ENCODE measurements around the gene JPT1.
A peak's percentile ranks its signal among the peaks of the same experiment; 100 is the strongest.
"Not testable (repeated sequence)": the region's sequence is repeated elsewhere in the genome, so short reads cannot be mapped to it uniquely, and the experiment has no call there.

Gene JPT1

GRCh38 chr17:75160211-75160610, 5.9 kb upstream of the JPT1 start:
- H3K9me3 ChIP-seq (ENCODE audit: insufficient read depth, low read length, severe bottlenecking): no peaks in the 10 kb centered on the region
- TF ChIP-seq EZH2 (IDR thresholded peaks at IDR 0.05; ENCODE audit: borderline replicate concordance, low read depth, low read length, severe bottlenecking) (no peak), CTCF (IDR thresholded peaks at IDR 0.05; ENCODE audit: borderline replicate concordance, extremely low read depth, low read length, poor library complexity, severe bottlenecking) (no peak)
- no peaks in the 10 kb centered on the region for H3K27me3 ChIP-seq (ENCODE audit: insufficient read depth, low read length, poor library complexity)
- H3K4me2 ChIP-seq (ENCODE audit: insufficient read depth, low read length): no peak overlapping the region
- no peak overlapping the region for H3K27ac ChIP-seq (ENCODE audit: low read length)
- H3K4me1 ChIP-seq (ENCODE audit: insufficient read depth, low read length): peaks cover 4% of the 10 kb centered on the region
- no peak overlapping the region for H2AFZ ChIP-seq (ENCODE audit: low read depth, low read length)
- no peaks in the 10 kb centered on the region for H4K20me1 ChIP-seq (ENCODE audit: insufficient read depth, low read length)
- peaks cover 22% of the 10 kb centered on the region for H3K36me3 ChIP-seq (ENCODE audit: insufficient read depth, low read length)
- no peak overlapping the region for H3K9ac ChIP-seq (ENCODE audit: low read depth, low read length)
- ATAC-seq (ENCODE audit: insufficient read depth, low read depth): no peak
- DNase-seq: no peak
- H3K4me3 ChIP-seq (ENCODE audit: low read depth in 1 of 2, low read length in 2 of 2): no peak overlapping the region
- H3K79me2 ChIP-seq (ENCODE audit: insufficient read depth, low read length): no peaks in the 10 kb centered on the region

GRCh38 chr17:75159196-75160031, 5.1 kb upstream of the JPT1 start:
- H3K9me3 ChIP-seq (ENCODE audit: insufficient read depth, low read length, severe bottlenecking): no peaks in the 10 kb centered on the region
- no peak overlapping the region for H2AFZ ChIP-seq (ENCODE audit: low read depth, low read length)
- H3K79me2 ChIP-seq (ENCODE audit: insufficient read depth, low read length): no peaks in the 10 kb centered on the region
- H3K4me3 ChIP-seq (ENCODE audit: low read depth in 1 of 2, low read length in 2 of 2): no peak overlapping the region
- H3K4me1 ChIP-seq (ENCODE audit: insufficient read depth, low read length): peaks cover 12% of the 10 kb centered on the region
- no peaks in the 10 kb centered on the region for H3K27me3 ChIP-seq (ENCODE audit: insufficient read depth, low read length, poor library complexity)
- H3K36me3 ChIP-seq (ENCODE audit: insufficient read depth, low read length): peaks cover 22% of the 10 kb centered on the region
- H3K4me2 ChIP-seq (ENCODE audit: insufficient read depth, low read length): no peak overlapping the region
- TF ChIP-seq CTCF (IDR thresholded peaks at IDR 0.05; ENCODE audit: borderline replicate concordance, extremely low read depth, low read length, poor library complexity, severe bottlenecking) (no peak), EZH2 (IDR thresholded peaks at IDR 0.05; ENCODE audit: borderline replicate concordance, low read depth, low read length, severe bottlenecking) (no peak)
- ATAC-seq (ENCODE audit: insufficient read depth, low read depth): no peak
- no peak overlapping the region for H3K9ac ChIP-seq (ENCODE audit: low read depth, low read length)
- H4K20me1 ChIP-seq (ENCODE audit: insufficient read depth, low read length): no peaks in the 10 kb centered on the region
- H3K27ac ChIP-seq (ENCODE audit: low read length): no peak overlapping the region
- DNase-seq: no peak

- H3K79me2 ChIP-seq (ENCODE audit: insufficient read depth, low read length); ATAC-seq (ENCODE audit: insufficient read depth, low read depth); H3K9ac ChIP-seq (ENCODE audit: low read depth, low read length); H3K27ac ChIP-seq (ENCODE audit: low read length); H4K20me1 ChIP-seq (ENCODE audit: insufficient read depth, low read length); H3K9me3 ChIP-seq (ENCODE audit: insufficient read depth, low read length, severe bottlenecking); H3K4me2 ChIP-seq (ENCODE audit: insufficient read depth, low read length); DNase-seq; H3K4me3 ChIP-seq (ENCODE audit: low read depth in 1 of 2, low read length in 2 of 2); H2AFZ ChIP-seq (ENCODE audit: low read depth, low read length); H3K27me3 ChIP-seq (ENCODE audit: insufficient read depth, low read length, poor library complexity): not testable (repeated sequence)
- Histone ChIP-seq H3K36me3 (ENCODE audit: insufficient read depth, low read length) (peaks cover 15% of the 10 kb centered on the region), H3K4me1 (ENCODE audit: insufficient read depth, low read length) (peaks cover 12% of the 10 kb centered on the region)
Measured at GRCh38 chr17:75158480-75158879, 4.2 kb upstream of the JPT1 start.

- Histone ChIP-seq H3K4me2 (ENCODE audit: insufficient read depth, low read length) (peak overlapping the region; percentile 67), H3K79me2 (ENCODE audit: insufficient read depth, low read length) (peaks cover 41% of the 10 kb centered on the region), H3K27me3 (ENCODE audit: insufficient read depth, low read length, poor library complexity) (no peaks in the 10 kb centered on the region), H4K20me1 (ENCODE audit: insufficient read depth, low read length) (peaks cover 8% of the 10 kb centered on the region; the same call in 1 of the 2 replicates), H3K9ac (ENCODE audit: low read depth, low read length) (peak overlapping the region; percentile 92), H3K9me3 (ENCODE audit: insufficient read depth, low read length, severe bottlenecking) (no peaks in the 10 kb centered on the region), H3K36me3 (ENCODE audit: insufficient read depth, low read length) (peaks cover 10% of the 10 kb centered on the region), H3K4me1 (ENCODE audit: insufficient read depth, low read length) (peaks cover 30% of the 10 kb centered on the region), H3K27ac (ENCODE audit: low read length) (peak overlapping the region; percentile 66), H3K4me3 (ENCODE audit: low read depth in 1 of 2, low read length in 2 of 2) (peak overlapping the region in 1 of 2 experiments; percentile 98; a peak in 2 of 4 replicates), H2AFZ (ENCODE audit: low read depth, low read length) (peak overlapping the region; percentile 73)
- DNase-seq: no peak
- ATAC-seq (ENCODE audit: insufficient read depth, low read depth): no peak
- TF ChIP-seq EZH2 (IDR thresholded peaks at IDR 0.05; ENCODE audit: borderline replicate concordance, low read depth, low read length, severe bottlenecking) (no peak), CTCF (IDR thresholded peaks at IDR 0.05; ENCODE audit: borderline replicate concordance, extremely low read depth, low read length, poor library complexity, severe bottlenecking) (no peak)
Measured at GRCh38 chr17:75155191-75155601, 884 bp upstream of the JPT1 start.
